Measurements from ENCODE around the gene GRK1. TPM values are rescaled to one million over a fixed set of nuclear protein-coding genes. Genes with fewer than 3 reads are reported as not detected.

The GRK1 gene
- total and polyA plus RNA-seq, 2 of the 13 experiments (the other 11 are each of a cell fraction or from before 2014, with no cell fraction given): 0.07 to 0.12 TPM

GRCh38 chr13:113667771-113668490, 912 bp downstream of the GRK1 start:
- Histone ChIP-seq H3K36me3 (replicated peaks in 1 of 2; ENCODE audit: control insufficient read depth in 1 of 2, insufficient read depth in 2 of 2, low read length in 2 of 2) (no peaks in the 10 kb centered on the region), H3K9me3 (ENCODE audit: low read length) (no peaks in the 10 kb centered on the region), H3K27ac (ENCODE audit: extremely low read length, insufficient read depth, low read length) (no peak overlapping the region), H3K4me2 (ENCODE audit: low read depth, low read length) (no peak overlapping the region), H3K9ac (ENCODE audit: insufficient read depth, low read depth, low read length) (no peak overlapping the region), H3K79me2 (ENCODE audit: insufficient read depth, low read length) (no peaks in the 10 kb centered on the region), H2AFZ (ENCODE audit: low read length) (no peak overlapping the region), H3K4me3 (replicated peaks in 1 of 3; ENCODE audit: insufficient read depth in 1 of 3, low read depth in 2 of 3, low read length in 3 of 3) (no peak overlapping the region), H4K20me1 (ENCODE audit: insufficient read depth, low read length) (no peaks in the 10 kb centered on the region), H3K4me1 (ENCODE audit: insufficient read depth, low read length) (peaks cover 9% of the 10 kb centered on the region), H3K27me3 (ENCODE audit: control insufficient read depth in 1 of 2, insufficient read depth in 2 of 2, low read length in 2 of 2) (peaks cover 7 to 59% of the 10 kb centered on the region in 2 experiments; a peak in 4 of 5 replicates)
- TF ChIP-seq ZNF501 (CRISPR knock-in tag; IDR thresholded peaks at IDR 0.05) (no peak), MNT (IDR thresholded peaks at IDR 0.05) (peak; percentile 32; the same call in 1 of the 2 replicates), NONO (IDR thresholded peaks at IDR 0.05) (no peak), NONO (CRISPR knock-in tag; conservative IDR thresholded peaks at IDR 0.05) (no peak)
- TF ChIP-seq, protein P1, sequence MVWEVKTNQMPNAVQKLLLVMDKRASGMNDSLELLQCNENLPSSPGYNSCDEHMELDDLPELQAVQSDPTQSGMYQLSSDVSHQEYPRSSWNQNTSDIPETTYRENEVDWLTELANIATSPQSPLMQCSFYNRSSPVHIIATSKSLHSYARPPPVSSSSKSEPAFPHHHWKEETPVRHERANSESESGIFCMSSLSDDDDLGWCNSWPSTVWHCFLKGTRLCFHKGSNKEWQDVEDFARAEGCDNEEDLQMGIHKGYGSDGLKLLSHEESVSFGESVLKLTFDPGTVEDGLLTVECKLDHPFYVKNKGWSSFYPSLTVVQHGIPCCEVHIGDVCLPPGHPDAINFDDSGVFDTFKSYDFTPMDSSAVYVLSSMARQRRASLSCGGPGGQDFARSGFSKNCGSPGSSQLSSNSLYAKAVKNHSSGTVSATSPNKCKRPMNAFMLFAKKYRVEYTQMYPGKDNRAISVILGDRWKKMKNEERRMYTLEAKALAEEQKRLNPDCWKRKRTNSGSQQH (CRISPR knock-in tag; IDR thresholded peaks at IDR 0.05; ENCODE audit: low read depth): no peak
- 34% methylated on average over 11 of the region's 29 CpGs for WGBS (ENCODE audit: low lambda C conversion rate)
- FAIRE-seq: no peak
- no peak; the same call in 2 of the 3 replicates for ATAC-seq
- in situ Hi-C loops (cut with HindIII; ENCODE audit: extremely low pct_ligation_motif_present, low pct_unique_long_range_greater_than_20kb) (no loop called here), intact Hi-C loops (cut with micrococcal nuclease; ENCODE audit: unreplicated experiment) (no loop called here)
- DNase-seq (ENCODE audit: low spot score): no peak
- BruUV-seq (replicated peaks): no TSS peak
- ChIA-PET CTCF (ENCODE audit: low intra/inter-chr PET ratio, low total read pairs) (no interaction called here), POLR2A (no interaction called here)

Measured in HepG2 (cell line).